KG1 (cell line): ENCODE data around the gene SPTLC2.

ENCODE experiments used
- DNase-seq: peaks from one replicate; lab custom pipeline; 2025; lab: John Stamatoyannopoulos, UW

Gene SPTLC2

GRCh38 chr14:77622366-77622961 lies 6.0 kb upstream of the SPTLC2 start:
- no peak for DNase-seq

GRCh38 chr14:77620222-77620870 lies 3.9 kb upstream of the SPTLC2 start:
- DNase-seq, result no peak

DNA sequence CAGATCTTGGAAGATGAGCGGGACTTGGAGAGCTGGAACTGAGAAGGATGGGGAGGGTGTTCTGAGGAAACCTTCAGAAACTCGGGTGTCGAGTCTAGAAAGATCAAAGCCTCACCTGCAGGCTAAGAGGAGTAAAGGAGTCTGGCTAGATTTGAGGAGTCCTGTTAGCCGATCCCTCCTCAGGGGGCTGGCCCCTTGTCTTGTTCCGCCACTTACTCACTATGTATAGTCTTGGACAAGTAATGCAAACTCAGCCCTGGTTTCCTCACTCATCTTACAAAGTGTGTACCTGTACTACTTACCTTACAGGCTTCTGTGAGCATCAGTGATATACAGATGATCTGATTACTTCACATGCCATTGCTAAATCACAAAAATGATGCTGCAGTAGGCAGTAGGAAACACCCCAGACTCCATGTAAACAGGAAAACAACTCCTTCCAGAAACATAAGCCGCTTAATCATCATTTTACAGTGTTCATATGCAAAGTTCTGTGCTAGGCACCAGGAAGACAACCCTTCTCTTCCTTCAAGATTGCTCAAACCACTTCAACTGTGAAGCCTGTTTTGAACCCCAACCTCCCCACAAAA lies 2.0 kb upstream of the SPTLC2 start:
- no peak for DNase-seq

- DNase-seq, result no peak
Observed at GRCh38 chr14:77616133-77616453, 344 bp downstream of the SPTLC2 start.

- DNase-seq, result no peak
Observed at GRCh38 chr14:77615361-77616132, 890 bp downstream of the SPTLC2 start.

- no peak for DNase-seq
Observed at GRCh38 chr14:77613201-77613600, 3.2 kb downstream of the SPTLC2 start.

- DNase-seq, result no peak
Observed at GRCh38 chr14:77612011-77612620, 4.3 kb downstream of the SPTLC2 start.

- DNase-seq, result no peak
Observed at GRCh38 chr14:77610553-77610952, 5.9 kb downstream of the SPTLC2 start.

- DNase-seq, result no peak
Observed at GRCh38 chr14:77609922-77610321, 6.5 kb downstream of the SPTLC2 start.

- peak; percentile 51 for DNase-seq
Observed at GRCh38 chr14:77607741-77608302, 8.6 kb downstream of the SPTLC2 start.

DNA sequence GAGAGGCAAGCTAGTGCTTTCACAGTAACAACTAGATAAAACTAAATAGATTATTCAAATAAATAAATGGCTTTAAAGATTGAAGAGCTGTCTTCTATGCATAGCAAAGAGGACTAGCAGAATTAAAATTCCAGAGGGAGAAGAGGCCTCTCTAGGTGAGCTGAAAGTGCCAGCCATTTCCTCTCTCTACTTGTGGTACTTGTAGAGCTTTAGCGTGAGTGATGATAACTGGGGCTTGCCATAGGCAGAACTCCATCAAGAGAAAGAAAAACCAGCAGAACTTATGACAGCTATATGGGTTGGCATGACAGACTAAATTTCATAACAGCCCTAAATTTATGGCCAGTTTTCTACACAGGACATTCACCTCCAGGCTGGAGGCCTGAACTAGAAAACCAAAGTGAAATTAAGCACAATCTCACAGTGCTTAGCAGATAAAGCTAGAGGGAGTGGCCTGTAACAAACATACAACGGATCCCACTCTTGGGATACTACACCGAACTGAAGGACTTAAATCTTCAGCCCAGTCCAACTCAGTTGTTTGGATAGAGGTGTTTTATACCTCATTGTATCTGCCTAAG lies 11.0 kb downstream of the SPTLC2 start:
- DNase-seq, result no peak

- DNase-seq, result no peak
Observed at GRCh38 chr14:77603654-77604255, 12.7 kb downstream of the SPTLC2 start.

GRCh38 chr14:77603031-77603430 lies 13.4 kb downstream of the SPTLC2 start:
- no peak for DNase-seq

GRCh38 chr14:77601846-77602619 lies 14.4 kb downstream of the SPTLC2 start:
- no peak for DNase-seq

- DNase-seq, result no peak
Observed at GRCh38 chr14:77599889-77600288, 16.5 kb downstream of the SPTLC2 start.

DNA sequence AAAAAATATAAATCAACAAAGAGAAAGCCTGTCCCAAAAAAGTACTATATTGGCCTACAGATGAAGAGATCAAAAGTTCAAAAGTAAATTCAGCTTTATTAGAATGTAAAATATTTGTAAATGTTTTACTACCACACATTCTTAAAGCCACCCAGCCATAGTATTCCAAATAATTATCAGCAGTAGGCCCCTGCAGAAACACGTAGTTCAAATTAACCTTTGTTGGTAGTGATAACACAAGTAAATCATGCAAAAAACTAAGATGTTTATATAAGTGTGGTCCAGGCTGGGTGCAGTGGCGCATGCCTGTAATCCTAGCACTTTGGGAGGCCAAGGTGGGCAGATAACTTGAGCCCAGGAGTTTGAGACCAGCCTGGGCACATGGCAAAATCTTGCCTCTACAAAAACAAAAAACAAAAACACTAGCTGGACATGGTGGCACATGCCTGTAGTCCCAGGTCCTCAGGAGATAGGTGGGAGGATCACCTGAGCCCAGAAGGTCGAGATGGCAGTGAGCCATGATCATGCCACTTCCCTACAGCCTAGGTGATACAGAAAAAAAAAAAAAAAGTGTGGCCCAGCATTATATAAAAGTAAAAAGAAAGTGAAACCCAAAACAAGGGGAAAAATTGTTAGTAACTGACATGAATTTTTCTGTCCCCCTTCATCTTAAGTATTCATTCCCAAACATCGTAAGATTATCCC lies 17.9 kb downstream of the SPTLC2 start:
- DNase-seq, result no peak

- peak; percentile 56 for DNase-seq
Observed at GRCh38 chr14:77593501-77593961, 22.9 kb downstream of the SPTLC2 start.

- no peak for DNase-seq
Observed at GRCh38 chr14:77590845-77591485, 25.5 kb downstream of the SPTLC2 start.

GRCh38 chr14:77589099-77589498 lies 27.3 kb downstream of the SPTLC2 start:
- no peak for DNase-seq
